Aorta (tissue), 5 donors: ENCODE measurements around the gene PGBD1. TPM values are rescaled to one million over a fixed set of nuclear protein-coding genes. Genes with fewer than 3 reads are reported as not detected.
A peak's percentile ranks its signal among the peaks of the same experiment; 100 is the strongest.

Source experiments
- ATAC-seq: fragments of 200-7000 bp; cut with Tn5 transposase; one replicate; pipeline ENCODE4 v1.9.1; 2022; ENCODE audit warnings: moderate library complexity; ENCODE audit not compliant: low FRiP score
- DNase-seq, 2 donors: peaks; one replicate each; pipeline ENCODE4 v3.0.0-alpha.2; 2020
- H3K27ac ChIP-seq, 2 donors: one replicate each; pipeline ENCODE4 v1.5.1; 2013; ENCODE audit warnings: low read length in 2 of 2, mild to moderate bottlenecking in 2 of 2, moderate library complexity in 2 of 2, control low read depth in 1 of 2, inconsistent platforms in 1 of 2, low read depth in 1 of 2
- H3K27me3 ChIP-seq, 2 donors: one replicate each; pipeline ENCODE4 v1.6.1; 2013; ENCODE audit warnings: control low read depth in 1 of 2, low read length in 1 of 2, mild to moderate bottlenecking in 1 of 2, moderate library complexity in 1 of 2; ENCODE audit not compliant: insufficient read depth in 2 of 2, control insufficient read depth in 1 of 2
- H3K36me3 ChIP-seq, 2 donors: one replicate each; pipeline ENCODE4 v1.6.1; 2013; ENCODE audit warnings: control low read depth in 1 of 2, low read length in 1 of 2, mild to moderate bottlenecking in 1 of 2; ENCODE audit not compliant: insufficient read depth in 2 of 2, control insufficient read depth in 1 of 2
- H3K4me1 ChIP-seq, 2 donors: one replicate each; pipeline ENCODE4 v1.6.1; 2013; ENCODE audit warnings: low read length in 2 of 2, control low read depth in 1 of 2, mild to moderate bottlenecking in 1 of 2, moderate library complexity in 1 of 2; ENCODE audit not compliant: insufficient read depth in 2 of 2, control insufficient read depth in 1 of 2
- H3K4me3 ChIP-seq, 2 donors: one replicate each; pipeline ENCODE4 v1.5.1; 2013; ENCODE audit warnings: low read length in 2 of 2, control low read depth in 1 of 2, mild to moderate bottlenecking in 1 of 2
- H3K9me3 ChIP-seq: one replicate; pipeline ENCODE4 v1.6.1; 2013; ENCODE audit warnings: mild to moderate bottlenecking, low read length; ENCODE audit not compliant: control insufficient read depth
- whole genome bisulfite sequencing, 2 donors: extraction: QIAGEN DNeasy Blood & Tissue Kit; methylation state at CpG; one replicate each; pipeline ENCODE4 v1.1.7; 2013; 5-methylcytosine and 5-hydroxymethylcytosine counted together
- intact Hi-C, 2 donors: fragments of 100-400 bp; cut with DNase I; formaldehyde crosslinking; loops; one replicate each; pipeline versions ENCODE4 v1.14.2 to v1.15.0; 2022
- polyA plus RNA-seq, 2 donors: library from polyadenylated mRNA; stranded (reverse); fragments of 200-250 nt; gene quantifications; one replicate each; pipeline ENCODE4 v1.2.3, GENCODE V29; 2013
- total RNA-seq, 2 donors: library from RNA; stranded (reverse); fragmentation: NEBNext Ultra II Directional; extraction: Animal tissue kit (Norgen Biotek cat#: 25700); gene quantifications; one replicate each; pipeline ENCODE4 v1.2.1, GENCODE V29; 2021
- donor health status: healthy with polysubstance abuse.
- donor health status: Bipolar disorder and iron deficiency.
- donor health status: DM: no; HTN: no; CAD: no.
- donor health status: DM: no; HTN: no; CAD: no.
- donor health status: DM: yes; HTN: yes; CAD: no.

PGBD1 gene
- total and polyA plus RNA-seq, 4 donors = 3.5 to 7.2 (median 6.4) TPM

- no peaks in the 10 kb centered on the region for H3K9me3 ChIP-seq
- peak overlapping the region in 1 of 2 donors; percentile 21 for H3K4me3 ChIP-seq
- intact Hi-C loops = loop anchor here (5.0 kb wide), 3 partner anchors 68 to 1203 kb away; partner anchors contain the start of gene ZSCAN26 (in 1 of the 2)
- peak overlapping the region; percentile 88 to 92 for H3K27ac ChIP-seq
- no peak for DNase-seq
- H3K36me3 ChIP-seq = no peaks in the 10 kb centered on the region
- H3K4me1 ChIP-seq = no peaks in the 10 kb centered on the region
- WGBS, 2 donors = 34% methylated on average over 12 of the region's 12 CpGs
- H3K27me3 ChIP-seq = no peaks in the 10 kb centered on the region
- no peak for ATAC-seq
Observed at GRCh38 chr6:28335040-28335563, 53.7 kb downstream of the PGBD1 start.

GRCh38 chr6:28335564-28336283 lies 54.4 kb downstream of the PGBD1 start, which contains the start of gene ZSCAN31:
Gene ZSCAN31 (minus strand): TSS chr6:28336148. CDS start chr6:28329683, 6,465 bp downstream.
- DNase-seq (peak; percentile 96 to 98), ATAC-seq (peak; percentile 98)
- Histone ChIP-seq H3K4me1 (no peaks in the 10 kb centered on the region), H3K36me3 (no peaks in the 10 kb centered on the region), H3K27me3 (no peaks in the 10 kb centered on the region), H3K27ac (peak within 1 kb of the TSS; percentile 92 to 95), H3K4me3 (peak within 1 kb of the TSS; percentile 82 to 84), H3K9me3 (no peaks in the 10 kb centered on the region)
- WGBS, 2 donors = 0% methylated on average over 35 of the region's 35 CpGs
- intact Hi-C loops = loop anchor here (5.0 kb wide), 3 partner anchors 68 to 1203 kb away; partner anchors contain the start of gene ZSCAN26 (in 1 of the 2)

- ATAC-seq (peak; percentile 43), DNase-seq (no peak)
- Histone ChIP-seq H3K27ac (peak overlapping the region; percentile 92 to 95), H3K4me1 (no peaks in the 10 kb centered on the region), H3K36me3 (no peaks in the 10 kb centered on the region), H3K9me3 (no peaks in the 10 kb centered on the region), H3K27me3 (no peaks in the 10 kb centered on the region), H3K4me3 (peak overlapping the region; percentile 82 to 84)
- 9 to 10% methylated on average over 24 of the region's 24 CpGs for WGBS, 2 donors
- intact Hi-C loops = loop anchor here (5.0 kb wide), 3 partner anchors 69 to 1204 kb away; partner anchors contain the start of gene ZSCAN26 (in 1 of the 2)
Observed at GRCh38 chr6:28336284-28337120, 55.1 kb downstream of the PGBD1 start.

GRCh38 chr6:28337121-28337520 lies 55.7 kb downstream of the PGBD1 start:
- no peaks in the 10 kb centered on the region for H3K27me3 ChIP-seq
- H3K36me3 ChIP-seq = no peaks in the 10 kb centered on the region
- no peaks in the 10 kb centered on the region for H3K9me3 ChIP-seq
- intact Hi-C loops = loop anchor here (5.0 kb wide), 3 partner anchors 70 to 1205 kb away; partner anchors contain the start of gene ZSCAN26 (in 1 of the 2)
- H3K27ac ChIP-seq = peak overlapping the region; percentile 19 to 92
- H3K4me1 ChIP-seq = no peaks in the 10 kb centered on the region
- no peak for ATAC-seq
- peak overlapping the region; percentile 82 to 84 for H3K4me3 ChIP-seq
- DNase-seq = no peak

- no peak for ATAC-seq
- H3K27me3 ChIP-seq = no peaks in the 10 kb centered on the region
- no peak overlapping the region for H3K4me3 ChIP-seq
- H3K36me3 ChIP-seq = no peaks in the 10 kb centered on the region
- WGBS, 2 donors = 73 to 88% methylated on average over 1 of the region's 1 CpG
- H3K9me3 ChIP-seq = no peaks in the 10 kb centered on the region
- H3K4me1 ChIP-seq = no peaks in the 10 kb centered on the region
- no peak overlapping the region for H3K27ac ChIP-seq
- no peak for DNase-seq
- intact Hi-C loops = loop anchor here in 1 of 2 donors (10.0 kb wide), 1 partner anchor 56 kb away; the partner anchor contains the start of gene PGBD1
Observed at GRCh38 chr6:28340310-28341095, 59.1 kb downstream of the PGBD1 start.

GRCh38 chr6:28343898-28344677 lies 62.7 kb downstream of the PGBD1 start:
- no peaks in the 10 kb centered on the region for H3K36me3 ChIP-seq
- H3K4me3 ChIP-seq = no peak overlapping the region
- ATAC-seq = no peak
- intact Hi-C loops = loop anchor here in 1 of 2 donors (10.0 kb wide), 1 partner anchor 59 kb away; the partner anchor contains the start of gene PGBD1
- H3K9me3 ChIP-seq = no peaks in the 10 kb centered on the region
- no peak for DNase-seq
- H3K27me3 ChIP-seq = no peaks in the 10 kb centered on the region
- no peak overlapping the region for H3K27ac ChIP-seq
- no peaks in the 10 kb centered on the region for H3K4me1 ChIP-seq
- 53 to 60% methylated on average over 1 of the region's 1 CpG for WGBS, 2 donors

- no peaks in the 10 kb centered on the region for H3K4me1 ChIP-seq
- DNase-seq (no peak), ATAC-seq (no peak)
- H3K4me3 ChIP-seq = no peak overlapping the region
- no peak overlapping the region for H3K27ac ChIP-seq
- 89 to 93% methylated on average over 1 of the region's 1 CpG for WGBS, 2 donors
- intact Hi-C loops = loop anchor here in 1 of 2 donors (10.0 kb wide), 1 partner anchor 60 kb away; the partner anchor contains the start of gene PGBD1
- no peaks in the 10 kb centered on the region for H3K9me3 ChIP-seq
- H3K27me3 ChIP-seq = no peaks in the 10 kb centered on the region
- H3K36me3 ChIP-seq = no peaks in the 10 kb centered on the region
Observed at GRCh38 chr6:28345201-28345600, 63.8 kb downstream of the PGBD1 start.
